PC-9 (cell line): ENCODE data around the gene ENDOG. TPM values are rescaled to one million over a fixed set of nuclear protein-coding genes. Genes with fewer than 3 reads are reported as not detected.
A peak's percentile ranks its signal among the peaks of the same experiment; 100 is the strongest.

ENCODE experiments used
- BruUV-seq: library from RNA; stranded (reverse); fragments of 400-500 nt; replicated peaks from 2 replicates; lab custom pipeline; 2021; lab: Mats Ljungman, UMichigan
- CTCF ChIA-PET: fragments of 300-600 bp; sonication (Branson Sonifier 250); formaldehyde crosslinking; loops from one replicate; lab custom pipeline; 2022; ENCODE audit warnings: antibody characterized with exemption; lab: Charles Lee
- POLR2A ChIA-PET: fragments of 300-600 bp; sonication (Branson Sonifier 250); formaldehyde crosslinking; loops from one replicate; lab custom pipeline; 2022; ENCODE audit warnings: antibody characterized with exemption; ENCODE audit not compliant: unreplicated experiment; lab: Charles Lee
- DNase-seq, 2 experiments: peaks; one replicate each; pipeline versions ENCODE4 v3.0.0 to v3.0.0-alpha.2; 2015 to 2022; ENCODE audit warnings: mixed read lengths in 1 of 2
- H2AFZ ChIP-seq: fragments of 200-600 bp; sonication (generic); 2 replicates; pipeline ENCODE4 v1.8.1; 2017; ENCODE audit warnings: antibody characterized with exemption
- H3F3A ChIP-seq: fragments of 200-600 bp; sonication (generic); 2 replicates; pipeline ENCODE4 v1.8.1; 2017; ENCODE audit warnings: antibody characterized with exemption, mild to moderate bottlenecking, low read depth; ENCODE audit not compliant: insufficient read depth
- H3K27ac ChIP-seq: fragments of 200-600 bp; sonication (generic); 2 replicates; pipeline ENCODE4 v1.6.1; 2016; ENCODE audit warnings: mixed run types
- H3K27me3 ChIP-seq: fragments of 200-600 bp; sonication (generic); 2 replicates; pipeline ENCODE4 v1.6.1; 2016; ENCODE audit warnings: low read depth, mixed run types; ENCODE audit not compliant: insufficient read depth
- H3K36me3 ChIP-seq: fragments of 200-600 bp; sonication (generic); 2 replicates; pipeline ENCODE4 v1.6.1; 2016; ENCODE audit warnings: low read depth, mixed run types
- H3K4me1 ChIP-seq: fragments of 200-600 bp; sonication (generic); replicated peaks from 2 replicates; pipeline ENCODE4 v1.6.1; 2016; ENCODE audit warnings: mixed run types; ENCODE audit not compliant: insufficient read depth
- H3K4me2 ChIP-seq: fragments of 200-600 bp; sonication (generic); 2 replicates; pipeline ENCODE4 v1.6.1; 2017; ENCODE audit warnings: mixed run types
- H3K4me3 ChIP-seq: fragments of 200-600 bp; sonication (generic); 2 replicates; pipeline ENCODE4 v1.6.1; 2016; ENCODE audit warnings: mixed run types
- H3K79me2 ChIP-seq: fragments of 200-600 bp; sonication (generic); 2 replicates; pipeline ENCODE4 v1.6.1; 2017; ENCODE audit warnings: low read depth, mixed run types
- H3K9me2 ChIP-seq: fragments of 200-600 bp; sonication (generic); 2 replicates; pipeline ENCODE4 v1.8.1; 2017; ENCODE audit warnings: mild to moderate bottlenecking; ENCODE audit not compliant: insufficient read depth
- H3K9me3 ChIP-seq: fragments of 200-600 bp; sonication (generic); 2 replicates; pipeline ENCODE4 v1.8.1; 2016; ENCODE audit warnings: low read depth; ENCODE audit not compliant: insufficient read depth
- H4K20me1 ChIP-seq: fragments of 200-600 bp; sonication (generic); 2 replicates; pipeline ENCODE4 v1.8.1; 2017; ENCODE audit not compliant: insufficient read depth
- EZH2 ChIP-seq: fragments of 200-600 bp; sonication (generic); IDR thresholded peaks from 2 replicates; pipeline ENCODE4 v1.8.0; 2017; ENCODE audit warnings: antibody characterized with exemption, low read depth
- intact Hi-C: fragments of 100-400 bp; cut with micrococcal nuclease; formaldehyde crosslinking; loops from one replicate; pipeline ENCODE4 v1.10.0; 2022; ENCODE audit not compliant: unreplicated experiment
- total RNA-seq: library from RNA; stranded (reverse); gene quantifications from 2 replicates; pipeline ENCODE4 v1.2.3, GENCODE V29; 2021
- TF ChIP-seq, protein P1 (sequence below): fragments of 200-600 bp; sonication (generic); conservative IDR thresholded peaks from 2 replicates; pipeline ENCODE4 v1.6.1; 2017; ENCODE audit warnings: mixed run types, antibody characterized with exemption, mild to moderate bottlenecking, moderate library complexity

The ENDOG gene
- total RNA-seq, 1 experiment from 2014 or later, result 28.6 TPM

DNA sequence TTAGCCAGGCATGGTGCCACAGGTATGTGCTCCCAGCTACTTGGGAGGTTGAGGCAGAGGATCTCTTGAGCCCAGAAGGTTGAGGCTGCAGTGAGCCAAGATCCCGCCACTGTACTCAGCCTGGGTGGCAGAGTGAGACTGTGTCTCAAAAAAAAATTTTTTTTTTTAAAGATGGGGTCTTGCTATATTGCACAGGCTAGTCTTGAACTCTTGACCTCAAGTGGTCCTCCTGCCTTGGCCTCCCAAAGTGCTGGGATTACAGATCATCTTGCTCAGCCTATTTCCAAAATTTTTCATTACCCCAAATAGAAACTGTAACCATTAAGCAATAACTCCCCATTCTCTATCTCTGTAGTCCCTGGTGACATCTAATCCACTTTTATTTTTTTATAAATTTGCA, 35.6 kb upstream of the ENDOG start:
- H3K9me2 ChIP-seq, result no peaks in the 10 kb centered on the region
- H3K27me3 ChIP-seq, result no peaks in the 10 kb centered on the region
- intact Hi-C loops, result no loop called here
- H2AFZ ChIP-seq, result no peak overlapping the region
- ChIA-PET POLR2A (interaction anchor here (0.6 kb wide), 1 partner anchor 25 kb away, joined by 3 read pairs; no protein-coding TSS in a partner anchor), CTCF (interaction anchor here (0.7 kb wide), 1 partner anchor 362 kb away, joined by 4 read pairs; the partner anchor contains the start of gene CERCAM)
- H3K79me2 ChIP-seq, result peaks cover 11% of the 10 kb centered on the region
- BruUV-seq, result no TSS peak
- H3F3A ChIP-seq, result peaks cover 11% of the 10 kb centered on the region; the same call in 1 of the 2 replicates
- no peak overlapping the region for H3K27ac ChIP-seq
- no peaks in the 10 kb centered on the region for H4K20me1 ChIP-seq
- no peak for TF ChIP-seq EZH2
- TF ChIP-seq, protein P1, sequence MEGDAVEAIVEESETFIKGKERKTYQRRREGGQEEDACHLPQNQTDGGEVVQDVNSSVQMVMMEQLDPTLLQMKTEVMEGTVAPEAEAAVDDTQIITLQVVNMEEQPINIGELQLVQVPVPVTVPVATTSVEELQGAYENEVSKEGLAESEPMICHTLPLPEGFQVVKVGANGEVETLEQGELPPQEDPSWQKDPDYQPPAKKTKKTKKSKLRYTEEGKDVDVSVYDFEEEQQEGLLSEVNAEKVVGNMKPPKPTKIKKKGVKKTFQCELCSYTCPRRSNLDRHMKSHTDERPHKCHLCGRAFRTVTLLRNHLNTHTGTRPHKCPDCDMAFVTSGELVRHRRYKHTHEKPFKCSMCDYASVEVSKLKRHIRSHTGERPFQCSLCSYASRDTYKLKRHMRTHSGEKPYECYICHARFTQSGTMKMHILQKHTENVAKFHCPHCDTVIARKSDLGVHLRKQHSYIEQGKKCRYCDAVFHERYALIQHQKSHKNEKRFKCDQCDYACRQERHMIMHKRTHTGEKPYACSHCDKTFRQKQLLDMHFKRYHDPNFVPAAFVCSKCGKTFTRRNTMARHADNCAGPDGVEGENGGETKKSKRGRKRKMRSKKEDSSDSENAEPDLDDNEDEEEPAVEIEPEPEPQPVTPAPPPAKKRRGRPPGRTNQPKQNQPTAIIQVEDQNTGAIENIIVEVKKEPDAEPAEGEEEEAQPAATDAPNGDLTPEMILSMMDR, result no peak
- H3K4me2 ChIP-seq, result no peak overlapping the region
- peaks cover 12% of the 10 kb centered on the region for H3K4me1 ChIP-seq
- H3K9me3 ChIP-seq, result no peaks in the 10 kb centered on the region
- no peak for DNase-seq
- H3K36me3 ChIP-seq, result no peaks in the 10 kb centered on the region
- no peak overlapping the region for H3K4me3 ChIP-seq

DNA sequence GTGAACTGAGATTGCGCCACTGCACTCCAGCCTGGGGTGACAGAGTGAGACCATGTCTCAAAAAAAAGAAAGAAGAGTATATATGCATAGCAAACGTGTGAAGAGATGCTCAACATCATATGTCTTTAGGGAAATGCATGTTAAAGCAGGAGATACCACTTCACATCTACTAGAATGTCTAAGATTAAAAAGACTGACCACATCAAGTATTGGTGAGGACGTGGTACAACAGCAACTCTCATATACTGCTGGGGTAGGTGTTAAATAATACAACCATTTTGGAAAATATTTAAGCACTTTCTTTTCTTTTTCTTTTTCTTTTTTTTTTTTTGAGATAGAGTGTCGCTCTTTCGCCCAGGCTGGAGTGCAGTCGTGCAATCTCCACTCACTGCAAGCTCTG, 32.9 kb upstream of the ENDOG start:
- POLR2A ChIA-PET, result interaction anchor here (0.7 kb wide), 1 partner anchor 89 kb away, joined by 14 read pairs; no protein-coding TSS in a partner anchor
- CTCF ChIA-PET, result interaction anchor here (0.6 kb wide), 1 partner anchor 26 kb away, joined by 6 read pairs; no protein-coding TSS in a partner anchor

DNA sequence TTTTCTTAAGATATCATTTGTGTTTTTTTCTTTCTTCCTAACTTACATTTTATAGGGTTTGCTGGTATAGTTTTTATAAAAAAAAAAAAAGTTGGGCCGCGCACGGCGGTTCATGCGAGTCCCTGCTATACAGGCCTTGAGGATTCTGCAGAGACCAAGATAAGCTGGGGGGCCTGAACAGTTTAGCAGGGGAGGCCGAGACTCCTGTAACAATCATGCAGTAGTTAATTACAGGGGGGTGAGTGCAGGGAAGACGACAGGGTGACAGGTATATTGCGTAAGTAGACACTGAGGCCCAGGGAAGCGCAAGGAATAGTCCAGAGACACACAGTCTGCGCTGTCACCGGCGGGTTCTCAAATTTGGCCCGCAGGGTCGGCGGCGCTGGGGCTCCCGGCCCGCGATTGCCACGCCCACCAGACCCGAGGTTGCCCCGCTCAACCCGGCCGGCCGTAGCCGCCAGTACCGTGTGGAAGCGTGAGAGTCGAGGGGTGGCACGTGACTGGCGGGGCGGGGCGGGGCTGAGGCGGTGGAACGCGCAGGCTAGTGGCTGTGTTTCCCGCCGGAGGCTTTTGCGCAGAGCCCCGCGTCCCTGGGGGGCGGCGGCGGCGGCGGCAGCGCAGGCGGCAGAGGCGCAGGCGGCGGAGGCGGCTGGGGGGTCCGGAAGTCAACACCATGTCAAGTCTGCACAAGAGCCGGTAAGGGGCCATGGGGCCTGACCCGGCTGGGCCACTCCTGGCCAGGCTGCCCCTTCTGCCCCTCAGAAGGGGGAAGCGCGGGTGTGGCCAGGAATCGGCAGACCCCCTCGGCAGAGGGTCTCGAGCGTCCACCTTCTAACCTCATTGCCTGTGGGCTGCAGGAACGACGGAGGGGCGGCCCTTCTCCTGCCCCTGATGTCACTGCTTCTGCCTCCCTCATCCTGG, 31.4 kb upstream of the ENDOG start, which contains the start of gene TBC1D13:
Gene TBC1D13 (plus strand): TSS at position 573 of the 921 bp plus-strand sequence. CDS start 101 bp downstream, at position 674.
- peak within 1 kb of the TSS; percentile 43 for H3K27ac ChIP-seq
- no peaks in the 10 kb centered on the region for H4K20me1 ChIP-seq
- TF ChIP-seq, protein P1, result no peak
- no peak for TF ChIP-seq EZH2
- no peaks in the 10 kb centered on the region for H3K9me2 ChIP-seq
- H3K4me2 ChIP-seq, result peak within 1 kb of the TSS; percentile 97
- POLR2A ChIA-PET, result no interaction called here
- H3K9me3 ChIP-seq, result no peaks in the 10 kb centered on the region
- no TSS peak for BruUV-seq
- CTCF ChIA-PET, result no interaction called here
- peak; percentile 71 to 88 for DNase-seq
- peak within 1 kb of the TSS; percentile 96 for H3K4me3 ChIP-seq
- H3K79me2 ChIP-seq, result peaks cover 24% of the 10 kb centered on the region
- 0 out of 2 replicates have a peak, but pooled peaks cover 3% of the 10 kb centered on the region for H3K36me3 ChIP-seq
- H3K27me3 ChIP-seq, result no peaks in the 10 kb centered on the region
- peak within 1 kb of the TSS; percentile 99 for H2AFZ ChIP-seq
- intact Hi-C loops, result loop anchor here (1.0 to 2.0 kb wide), 2 partner anchors 15 to 152 kb away; no protein-coding TSS in a partner anchor
- peaks cover 16% of the 10 kb centered on the region for H3K4me1 ChIP-seq
- H3F3A ChIP-seq, result peaks cover 11% of the 10 kb centered on the region; the same call in 1 of the 2 replicates

More for the DNA sequence above, 32.9 kb upstream of the ENDOG start:
- Histone ChIP-seq H3K4me3 (no peak overlapping the region), H3K79me2 (peaks cover 24% of the 10 kb centered on the region), H3K27ac (no peak overlapping the region), H3K9me3 (no peaks in the 10 kb centered on the region), H3F3A (peaks cover 11% of the 10 kb centered on the region; the same call in 1 of the 2 replicates), H2AFZ (no peak overlapping the region), H3K4me2 (no peak overlapping the region), H3K36me3 (0 out of 2 replicates have a peak, but pooled peaks cover 3% of the 10 kb centered on the region), H4K20me1 (no peaks in the 10 kb centered on the region), H3K4me1 (peaks cover 16% of the 10 kb centered on the region), H3K9me2 (no peaks in the 10 kb centered on the region), H3K27me3 (no peaks in the 10 kb centered on the region)
- no peak for DNase-seq
- TF ChIP-seq, protein P1, result no peak
- no peak for TF ChIP-seq EZH2
- BruUV-seq, result no TSS peak
- intact Hi-C loops, result no loop called here
